K562 (cell line): Measurements from ENCODE around the gene GABRD.

ENCODE experiments used
- BHLHE40 ChIP-seq: IDR thresholded peaks from 2 replicates; pipeline ENCODE4 v1.6.1; 2011; ENCODE audit warnings: low read length, improper control_type of control experiment
- CTCF ChIP-seq, 3 experiments: IDR thresholded peaks in 2 of 3; conservative IDR thresholded peaks in 1 of 3; 2 replicates each; pipeline ENCODE4 v1.5.1; 2011 to 2012; ENCODE audit warnings: low read length in 3 of 3, mild to moderate bottlenecking in 3 of 3, control low read depth in 2 of 3, improper control_type of control experiment in 1 of 3, inconsistent platforms in 1 of 3, low read depth in 1 of 3, mixed read lengths in 1 of 3, moderate library complexity in 1 of 3; ENCODE audit not compliant: insufficient read depth in 2 of 3
- ELF2 ChIP-seq: fragments of 250-450 bp; sonication (Bioruptor Pico); IDR thresholded peaks from 2 replicates; pipeline ENCODE4 v1.5.0; 2021; ENCODE audit warnings: mild to moderate bottlenecking
- EP300 ChIP-seq: IDR thresholded peaks from 2 replicates; pipeline ENCODE4 v1.6.1; 2012; ENCODE audit warnings: low read length, improper control_type of control experiment
- FOXM1 ChIP-seq, 2 experiments: fragments of 450-650 bp in 1 of 2; sonication (generic) in 1 of 2; formaldehyde crosslinking in 1 of 2; IDR thresholded peaks; 2 replicates each; pipeline versions ENCODE4 v1.6.1 to v1.9.0; 2017 to 2022; ENCODE audit warnings: low read depth in 2 of 2, mild to moderate bottlenecking in 2 of 2, missing genetic modification reagents in 1 of 2, moderate library complexity in 1 of 2
- L3MBTL2 ChIP-seq: fragments of 450-650 bp; IDR thresholded peaks from 2 replicates; pipeline ENCODE4 v1.6.1; 2016; ENCODE audit warnings: mild to moderate bottlenecking, moderate library complexity
- POLR2A ChIP-seq: fragments of 450-650 bp; conservative IDR thresholded peaks from 2 replicates; pipeline ENCODE4 v1.6.1; 2016
- TF ChIP-seq, protein P1 (sequence below): fragments of 250-450 bp; sonication (Bioruptor Pico); IDR thresholded peaks from 2 replicates; pipeline ENCODE4 v1.5.0; 2021
- TF ChIP-seq, protein P2 (sequence below): sonication (generic); formaldehyde crosslinking; IDR thresholded peaks from 2 replicates; pipeline ENCODE4 v1.9.0; 2022; ENCODE audit warnings: mild to moderate bottlenecking, missing genetic modification reagents

GRCh38 chr1:2070800-2071530 is 51.8 kb downstream of the GABRD start:
- TF ChIP-seq ELF2 (CRISPR knock-in tag) (no peak), L3MBTL2 (no peak), FOXM1 (IDR thresholded peaks at IDR 0.05; ENCODE audit: low read depth) (no peak), FOXM1 (CRISPR knock-in tag; IDR thresholded peaks at IDR 0.05; ENCODE audit: low read depth) (no peak), BHLHE40 (no peak), EP300 (no peak), CTCF (IDR thresholded peaks at IDR 0.05 in 2 of 3, conservative IDR thresholded peaks at IDR 0.05 in 1 of 3; ENCODE audit: insufficient read depth in 2 of 3, low read depth in 1 of 3, low read length in 3 of 3) (no peak), POLR2A (no peak)
- TF ChIP-seq, protein P1, sequence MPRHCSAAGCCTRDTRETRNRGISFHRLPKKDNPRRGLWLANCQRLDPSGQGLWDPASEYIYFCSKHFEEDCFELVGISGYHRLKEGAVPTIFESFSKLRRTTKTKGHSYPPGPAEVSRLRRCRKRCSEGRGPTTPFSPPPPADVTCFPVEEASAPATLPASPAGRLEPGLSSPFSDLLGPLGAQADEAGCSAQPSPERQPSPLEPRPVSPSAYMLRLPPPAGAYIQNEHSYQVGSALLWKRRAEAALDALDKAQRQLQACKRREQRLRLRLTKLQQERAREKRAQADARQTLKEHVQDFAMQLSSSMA (CRISPR knock-in tag), result no peak
- TF ChIP-seq, protein P2, sequence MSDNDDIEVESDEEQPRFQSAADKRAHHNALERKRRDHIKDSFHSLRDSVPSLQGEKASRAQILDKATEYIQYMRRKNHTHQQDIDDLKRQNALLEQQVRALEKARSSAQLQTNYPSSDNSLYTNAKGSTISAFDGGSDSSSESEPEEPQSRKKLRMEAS (CRISPR knock-in tag), result no peak
